ENCODE measurements around the gene KRT75. TPM values are rescaled to one million over a fixed set of nuclear protein-coding genes. Genes with fewer than 3 reads are reported as not detected.

KRT75 gene
- total and polyA plus RNA-seq, 10 donors, result not detected

DNA sequence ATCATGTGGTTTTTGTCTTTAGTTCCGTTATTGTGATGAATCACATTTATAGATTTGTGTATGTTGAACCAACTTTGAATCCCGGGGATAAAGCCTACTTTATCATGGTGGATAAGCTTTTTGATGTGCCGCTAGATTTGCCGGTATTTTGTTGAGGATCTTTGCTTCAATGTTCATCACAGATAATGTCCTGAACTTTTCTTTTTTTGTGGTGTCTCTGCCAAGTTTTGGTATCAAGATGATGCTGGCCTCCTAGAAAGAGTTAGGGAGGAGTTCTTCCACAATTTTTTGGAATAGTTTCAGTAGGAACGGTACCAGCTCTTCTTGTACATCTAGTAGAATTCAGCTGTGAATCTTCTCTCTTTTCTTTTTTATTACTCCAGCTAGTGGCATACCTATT, 24.7 kb upstream of the KRT75 start:
- WGBS, 5 donors, result 85 to 91% (median 90%) methylated on average over 5 of the region's 5 CpGs
- Histone ChIP-seq H3K4me1 (no peaks in the 10 kb centered on the region), H3K27ac (no peak overlapping the region), H3K36me3 (no peaks in the 10 kb centered on the region), H3K9me3 (no peaks in the 10 kb centered on the region), H3K27me3 (replicated peaks in 1 of 7) (no peaks in the 10 kb centered on the region), H3K4me3 (no peak overlapping the region)
- DNase-seq, result no peak
- TF ChIP-seq, protein P1, sequence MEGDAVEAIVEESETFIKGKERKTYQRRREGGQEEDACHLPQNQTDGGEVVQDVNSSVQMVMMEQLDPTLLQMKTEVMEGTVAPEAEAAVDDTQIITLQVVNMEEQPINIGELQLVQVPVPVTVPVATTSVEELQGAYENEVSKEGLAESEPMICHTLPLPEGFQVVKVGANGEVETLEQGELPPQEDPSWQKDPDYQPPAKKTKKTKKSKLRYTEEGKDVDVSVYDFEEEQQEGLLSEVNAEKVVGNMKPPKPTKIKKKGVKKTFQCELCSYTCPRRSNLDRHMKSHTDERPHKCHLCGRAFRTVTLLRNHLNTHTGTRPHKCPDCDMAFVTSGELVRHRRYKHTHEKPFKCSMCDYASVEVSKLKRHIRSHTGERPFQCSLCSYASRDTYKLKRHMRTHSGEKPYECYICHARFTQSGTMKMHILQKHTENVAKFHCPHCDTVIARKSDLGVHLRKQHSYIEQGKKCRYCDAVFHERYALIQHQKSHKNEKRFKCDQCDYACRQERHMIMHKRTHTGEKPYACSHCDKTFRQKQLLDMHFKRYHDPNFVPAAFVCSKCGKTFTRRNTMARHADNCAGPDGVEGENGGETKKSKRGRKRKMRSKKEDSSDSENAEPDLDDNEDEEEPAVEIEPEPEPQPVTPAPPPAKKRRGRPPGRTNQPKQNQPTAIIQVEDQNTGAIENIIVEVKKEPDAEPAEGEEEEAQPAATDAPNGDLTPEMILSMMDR (IDR thresholded peaks at IDR 0.05 in 8 of 11, conservative IDR thresholded peaks at IDR 0.05 in 3 of 11), result no peak
- intact Hi-C loops (cut with DNase I; ENCODE audit: low total_unique reads), result no loop called here

DNA sequence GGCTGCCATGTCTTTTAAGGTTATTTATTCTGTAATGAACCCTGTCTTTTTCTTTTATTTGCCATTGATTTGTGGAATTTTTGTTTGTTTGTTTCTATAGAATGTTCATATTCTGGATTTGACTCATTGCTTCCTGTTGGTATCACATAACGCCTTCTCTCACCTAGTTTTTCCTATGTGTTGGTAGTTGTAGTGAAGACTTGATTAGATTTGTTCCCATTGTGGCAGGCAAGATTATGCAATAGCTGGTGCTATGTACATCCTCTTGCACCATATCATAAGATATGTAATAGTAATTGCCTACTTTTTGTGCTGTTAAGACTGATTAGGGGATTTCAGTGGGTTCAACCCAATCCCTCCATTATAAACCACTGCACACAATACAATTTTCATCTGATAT, 21.6 kb upstream of the KRT75 start:
- no peak for DNase-seq
- intact Hi-C loops (cut with DNase I; ENCODE audit: low total_unique reads), result no loop called here
- H3K9me3 ChIP-seq, result no peaks in the 10 kb centered on the region
- no peak overlapping the region for H3K4me3 ChIP-seq
- 29 to 69% (median 47%) methylated on average over 1 of the region's 1 CpG for WGBS, 5 donors
- H3K36me3 ChIP-seq, result no peaks in the 10 kb centered on the region
- H3K27ac ChIP-seq, result no peak overlapping the region
- no peaks in the 10 kb centered on the region for H3K27me3 ChIP-seq (replicated peaks in 1 of 7)
- no peak for TF ChIP-seq POLR2AphosphoS5 (IDR thresholded peaks at IDR 0.05)
- TF ChIP-seq, protein P1 (IDR thresholded peaks at IDR 0.05 in 8 of 11, conservative IDR thresholded peaks at IDR 0.05 in 3 of 11), result no peak
- no peak for TF ChIP-seq POLR2A (IDR thresholded peaks at IDR 0.05)
- H3K4me1 ChIP-seq, result no peaks in the 10 kb centered on the region

DNA sequence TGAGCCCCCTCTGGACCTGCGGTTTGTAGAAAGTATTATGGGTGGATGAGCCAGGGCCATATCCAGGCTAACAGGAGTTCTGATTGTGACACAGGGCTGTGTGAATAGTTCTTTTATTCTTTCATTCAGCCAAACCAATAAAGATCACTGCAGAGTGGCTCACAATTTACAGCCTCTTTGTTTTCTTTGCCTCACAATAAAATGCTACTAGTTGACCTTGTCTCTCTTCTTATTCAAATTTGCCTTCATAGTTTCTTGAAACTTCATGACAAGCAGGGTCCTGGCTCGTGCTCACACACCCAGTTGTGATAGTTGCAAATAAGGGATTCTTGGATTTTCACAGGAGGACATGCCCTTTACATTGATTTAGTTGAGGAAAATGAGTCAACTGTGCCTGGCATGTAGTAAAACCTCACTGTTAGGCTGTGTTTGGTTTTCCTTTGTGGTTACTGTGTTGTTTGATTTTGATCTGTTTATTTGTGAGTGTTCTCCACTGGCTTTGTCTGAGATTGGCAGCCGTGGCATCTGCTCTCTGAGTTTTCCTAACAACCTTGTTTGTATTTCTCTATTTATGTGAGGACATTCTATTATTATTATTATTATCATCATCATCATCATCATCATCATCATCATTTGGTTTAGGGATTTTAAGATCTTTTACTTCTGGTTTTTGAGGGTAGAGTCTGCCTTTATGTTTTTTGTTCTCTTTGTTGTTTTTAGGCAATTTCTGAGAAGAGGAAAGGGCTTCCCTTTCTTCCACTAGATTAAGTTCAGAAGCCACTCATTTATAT, 20.4 kb upstream of the KRT75 start:
- WGBS, 5 donors, result 56 to 66% (median 62%) methylated on average over 3 of the region's 3 CpGs
- no peak for DNase-seq
- Histone ChIP-seq H3K9me3 (no peaks in the 10 kb centered on the region), H3K36me3 (no peaks in the 10 kb centered on the region), H3K4me1 (no peaks in the 10 kb centered on the region), H3K27me3 (replicated peaks in 1 of 7) (peaks cover 0 to 4% (median 0%) of the 10 kb centered on the region in 7 donors), H3K27ac (no peak overlapping the region), H3K4me3 (no peak overlapping the region)
- intact Hi-C loops (cut with DNase I; ENCODE audit: low total_unique reads), result no loop called here
- TF ChIP-seq, protein P1 (IDR thresholded peaks at IDR 0.05 in 8 of 11, conservative IDR thresholded peaks at IDR 0.05 in 3 of 11), result no peak

DNA sequence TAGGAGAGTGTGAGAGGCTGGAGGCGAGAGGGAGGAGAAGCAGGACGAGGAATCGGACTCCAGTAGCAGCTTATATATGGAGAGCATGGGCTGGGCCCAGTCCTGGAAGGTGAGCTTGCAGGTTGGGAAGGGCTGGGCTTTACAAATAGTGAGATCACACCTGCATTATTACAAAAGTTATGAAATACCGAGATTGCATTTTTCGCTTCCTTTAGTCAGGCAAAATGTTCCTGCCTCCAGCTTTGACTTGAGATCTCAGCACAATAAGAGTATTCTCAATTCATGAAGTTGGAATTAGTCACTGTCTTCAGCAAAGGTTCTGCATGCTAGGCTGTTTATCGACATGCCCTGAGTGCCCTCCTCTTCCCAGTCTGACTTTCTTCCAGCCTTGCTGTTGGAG, 17.9 kb upstream of the KRT75 start, which contains the start of gene KRT6B:
Gene KRT6B, minus strand, starts transcription at position 46 of the 400 bp plus-strand sequence. CDS start 68 bp downstream, outside the sequence.
- no peaks in the 10 kb centered on the region for H3K36me3 ChIP-seq
- no peak for DNase-seq
- intact Hi-C loops (cut with DNase I; ENCODE audit: low total_unique reads), result no loop called here
- no peak for TF ChIP-seq POLR2AphosphoS5 (IDR thresholded peaks at IDR 0.05)
- TF ChIP-seq POLR2A (IDR thresholded peaks at IDR 0.05), result no peak
- TF ChIP-seq, protein P1 (IDR thresholded peaks at IDR 0.05 in 8 of 11, conservative IDR thresholded peaks at IDR 0.05 in 3 of 11), result no peak
- H3K27ac ChIP-seq, result no peak within 1 kb of the TSS
- no peaks in the 10 kb centered on the region for H3K4me1 ChIP-seq
- WGBS, 5 donors, result 89 to 92% (median 91%) methylated on average over 6 of the region's 6 CpGs
- H3K27me3 ChIP-seq (replicated peaks in 1 of 7), result peaks cover 0 to 8% (median 0%) of the 10 kb centered on the region in 7 donors
- no peak within 1 kb of the TSS for H3K4me3 ChIP-seq
- H3K9me3 ChIP-seq, result no peaks in the 10 kb centered on the region
